HG03108 (cell line): Measurements from ENCODE around the gene DGKI.

Experiments used
- ATAC-seq: cut with Tn5 transposase; IDR thresholded peaks from one replicate; pipeline ENCODE4 v1.9.1; 2021; ENCODE audit warnings: moderate library complexity; ENCODE audit not compliant: unreplicated experiment

Gene DGKI

DNA sequence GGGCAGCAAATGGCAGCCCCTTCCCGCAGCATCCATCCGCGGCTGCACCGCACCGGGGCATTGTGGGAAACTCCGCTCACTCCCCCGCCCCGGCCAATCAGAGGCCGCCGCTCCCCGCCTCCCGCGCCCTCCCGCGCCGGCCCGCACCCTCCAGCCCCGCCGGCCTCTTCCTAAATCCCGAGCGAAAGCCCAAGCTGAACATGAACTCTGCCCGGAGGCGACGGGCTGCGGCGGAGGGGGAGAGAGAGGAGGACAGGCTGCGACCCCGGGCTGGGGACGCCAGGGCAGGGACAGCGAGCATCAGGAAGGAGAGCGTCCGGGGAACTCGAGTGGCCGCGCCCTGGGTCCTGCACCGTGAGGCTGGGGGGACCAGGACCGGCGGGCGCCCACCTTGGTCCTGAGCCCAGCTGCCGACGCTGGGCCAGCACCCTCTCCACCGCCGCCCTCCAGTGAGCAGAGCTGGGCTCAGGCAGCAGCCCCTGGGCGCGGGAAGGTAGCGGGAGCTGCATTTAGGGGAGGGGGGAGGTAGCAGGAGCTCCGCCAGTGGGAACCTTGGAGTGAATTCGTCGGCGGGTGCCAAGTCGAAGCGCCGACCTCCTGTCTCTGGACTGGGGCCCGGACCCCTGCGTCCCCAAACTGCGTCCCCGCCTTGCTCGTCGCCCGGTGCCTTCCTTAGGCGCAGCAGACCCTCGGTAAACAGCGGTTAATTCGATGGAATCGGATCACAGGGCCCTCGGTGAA lies at the start of gene DGKI:
DGKI (minus strand) TSS at position 148 of the 741 bp plus-strand sequence.
- ATAC-seq: no peak

DNA sequence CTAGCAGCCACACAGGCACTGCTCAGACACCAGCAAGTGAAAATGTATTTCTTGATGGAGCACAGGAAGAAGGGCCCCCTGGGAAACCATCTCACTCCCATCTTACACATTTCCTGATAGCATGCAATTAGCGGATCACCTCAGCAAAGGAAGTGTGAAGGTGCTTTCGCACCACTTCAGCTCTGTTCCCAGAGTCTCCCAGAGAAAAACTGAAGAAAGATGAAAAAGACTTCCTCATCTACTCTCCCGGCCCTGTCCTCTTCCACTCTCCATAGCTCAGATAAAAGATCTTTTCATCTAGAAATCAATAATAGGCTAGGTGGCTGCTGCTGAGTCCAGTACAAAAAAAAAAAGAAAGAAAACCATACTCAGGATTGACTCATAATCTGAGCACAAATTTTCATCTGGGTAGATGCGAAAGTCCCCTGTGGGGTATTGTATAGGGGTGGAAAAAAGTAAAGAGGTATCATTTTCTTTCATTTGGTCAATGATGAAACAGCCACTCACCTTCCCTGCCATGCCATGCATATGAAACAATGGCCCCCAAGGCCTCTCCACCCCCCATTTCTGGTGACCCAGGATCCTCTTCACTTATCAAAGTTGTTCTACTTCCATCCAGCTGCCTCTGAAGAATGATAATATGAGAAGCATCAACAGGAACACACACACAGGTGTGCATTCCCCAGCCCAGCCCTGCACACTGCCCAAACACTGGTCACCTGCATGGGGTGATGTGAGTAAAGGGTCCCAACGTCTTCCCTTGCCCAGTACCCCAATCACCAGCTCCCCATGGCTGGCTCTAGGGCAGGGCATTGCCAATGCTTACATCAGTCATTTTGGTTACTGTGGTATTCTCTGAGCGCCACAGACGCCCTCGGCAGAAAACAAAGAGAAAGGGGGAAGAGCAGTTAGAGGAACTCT lies 48.8 kb upstream of the DGKI start:
- ATAC-seq: peak; percentile 68

DNA sequence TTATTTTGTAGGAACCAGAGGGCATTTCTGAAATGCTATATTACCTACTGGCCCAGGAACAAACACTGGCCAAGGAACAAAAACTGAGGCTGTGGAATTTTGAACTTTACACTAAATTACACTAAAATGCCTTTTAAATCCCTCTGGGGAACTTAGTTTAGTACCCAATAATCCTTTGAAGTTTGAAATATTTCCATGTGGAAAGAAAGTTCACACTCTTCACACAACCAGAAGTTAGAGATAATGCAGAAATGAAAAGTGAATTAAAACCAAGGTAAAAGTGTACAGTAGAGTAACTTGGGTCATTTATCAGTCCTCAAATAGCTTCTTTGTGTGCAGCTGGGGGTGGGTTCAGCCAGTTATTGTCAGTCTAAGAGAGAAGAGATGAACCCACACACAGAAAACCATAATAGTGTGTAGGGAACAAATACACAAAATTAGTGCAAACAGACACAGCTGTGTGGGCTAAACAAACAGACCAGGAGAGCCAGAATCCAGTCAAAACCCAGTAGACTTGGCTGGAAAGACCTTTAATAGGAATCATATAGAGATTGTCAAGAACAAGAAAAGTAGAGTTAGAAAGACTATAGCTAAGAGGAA lies 46.5 kb upstream of the DGKI start:
- no peak for ATAC-seq

DNA sequence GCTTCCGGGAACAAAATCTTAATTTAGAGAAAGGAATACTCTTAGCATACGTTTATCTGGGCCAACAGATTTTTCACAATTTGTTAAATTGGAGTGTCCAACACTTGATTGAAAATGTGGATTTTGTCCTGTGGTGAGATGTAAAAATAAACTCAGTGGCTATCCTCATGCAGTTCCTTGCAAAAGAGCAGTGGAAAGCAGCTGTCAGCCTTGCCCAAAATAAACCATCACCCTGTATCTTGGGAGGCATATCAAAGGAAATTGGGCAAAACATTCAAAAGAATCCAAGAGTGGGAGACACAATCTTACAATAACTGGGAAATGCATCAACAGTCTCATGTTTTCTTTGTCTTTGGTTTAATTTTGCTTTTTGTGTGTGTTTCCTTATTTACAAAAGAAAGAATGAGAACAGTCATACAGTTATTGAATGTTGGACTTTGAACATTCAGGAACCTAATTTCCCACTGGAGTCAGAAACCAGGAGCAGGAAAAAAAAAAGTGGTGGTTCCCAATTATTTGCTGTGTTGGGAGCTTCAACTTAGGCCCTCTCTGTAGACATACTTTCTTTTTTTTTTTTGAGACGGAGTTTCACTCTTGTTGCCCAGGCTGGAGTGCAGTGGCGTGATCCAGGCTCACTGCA lies 44.4 kb upstream of the DGKI start:
- ATAC-seq: no peak

DNA sequence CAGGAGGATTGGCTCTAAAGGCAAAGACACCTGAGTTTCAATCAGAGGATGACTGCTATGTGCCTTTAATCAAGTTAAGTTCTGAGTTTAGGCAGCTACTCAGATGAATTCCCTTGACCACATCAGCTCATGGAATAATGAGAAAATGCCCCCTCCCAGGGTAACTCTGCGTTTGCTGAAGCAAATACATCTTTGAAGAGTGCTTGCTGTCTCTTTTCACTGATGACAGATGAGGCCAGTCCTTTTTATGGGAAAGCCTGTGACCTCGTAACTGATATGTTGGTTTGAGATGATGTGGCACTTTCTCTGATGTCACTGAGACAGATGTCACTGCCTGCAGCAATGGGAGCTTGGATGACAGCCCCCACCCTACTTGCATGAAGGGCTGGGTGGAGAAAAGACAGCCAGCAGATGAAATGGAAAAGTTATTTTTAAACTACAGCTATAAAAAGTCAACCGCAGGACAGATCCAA lies 43.7 kb upstream of the DGKI start:
- no peak for ATAC-seq

DNA sequence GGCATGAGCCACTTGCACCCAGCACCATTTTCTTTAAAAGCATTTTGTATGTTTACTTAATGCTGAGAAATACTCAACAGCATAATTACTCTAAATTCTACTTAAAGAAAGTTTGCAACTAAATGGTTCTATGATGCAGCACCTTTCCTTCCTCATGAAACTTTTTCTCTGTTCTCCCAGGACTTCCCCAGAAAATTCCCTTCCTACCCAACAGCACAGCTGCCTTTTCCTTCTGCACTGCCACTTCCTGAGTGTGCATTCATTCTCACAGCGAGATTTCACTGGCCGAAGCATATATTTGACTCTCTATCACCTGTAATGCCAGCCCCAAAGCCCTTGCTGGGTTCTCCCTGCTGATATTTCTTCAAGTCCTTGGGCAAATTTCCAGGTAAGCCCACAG lies 41.5 kb upstream of the DGKI start:
- no peak for ATAC-seq

DNA sequence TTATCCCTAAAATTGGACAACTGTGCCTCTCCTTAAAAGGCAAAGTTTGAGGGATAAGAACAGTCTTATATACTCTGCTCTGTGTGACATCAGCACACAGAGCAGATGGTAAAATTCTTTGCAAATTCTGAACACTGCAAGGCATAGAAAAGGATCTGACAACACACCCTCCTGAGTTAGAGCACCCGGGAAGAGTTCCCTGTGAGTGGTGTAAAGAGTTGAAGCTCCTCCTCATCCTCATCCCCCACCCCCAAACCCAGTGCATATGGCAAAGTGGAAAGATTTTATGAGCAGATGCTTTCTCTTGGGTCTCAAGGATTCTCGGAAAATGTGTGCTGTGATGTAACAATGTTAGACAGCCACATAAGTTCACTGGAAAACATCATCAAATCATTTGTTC lies 40.0 kb upstream of the DGKI start:
- ATAC-seq: no peak

DNA sequence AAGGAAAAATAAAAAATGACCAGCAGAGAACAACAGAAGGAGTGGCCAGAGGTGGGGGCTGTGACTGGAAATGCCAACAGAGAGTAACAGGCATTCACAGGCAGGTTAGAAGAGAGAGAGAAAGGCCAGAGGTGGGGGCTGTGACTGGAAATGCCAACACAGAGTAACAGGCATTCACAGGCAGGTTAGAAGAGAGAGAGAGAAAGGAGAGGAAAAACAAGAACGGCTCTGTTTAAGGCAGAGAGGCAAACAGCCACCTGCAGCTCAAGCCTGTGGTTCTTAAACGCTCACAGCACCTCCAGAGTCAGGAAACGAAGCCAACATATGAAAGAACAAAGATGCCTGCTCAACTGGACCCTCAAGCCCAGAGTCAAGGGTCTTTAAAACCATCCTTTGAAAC lies 39.5 kb upstream of the DGKI start:
- ATAC-seq: no peak

DNA sequence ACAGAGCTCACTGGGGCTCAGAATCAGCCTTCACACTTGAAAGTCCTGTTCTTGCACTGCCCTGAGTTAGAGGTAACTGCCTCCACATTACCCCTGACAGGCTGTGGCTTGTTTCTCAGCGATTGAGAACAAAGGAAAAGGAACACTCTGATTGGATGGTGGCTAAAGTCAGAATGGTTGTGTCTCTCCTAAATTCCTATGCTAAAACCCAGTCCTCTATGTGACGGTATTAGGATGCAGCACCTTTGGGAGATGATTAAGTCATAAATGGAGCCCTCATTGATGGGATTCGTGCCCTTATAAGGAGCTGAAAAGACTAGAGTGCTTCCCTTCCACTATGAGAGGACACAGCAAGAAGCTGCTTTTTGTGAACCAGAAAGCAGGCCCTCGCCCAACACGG lies 38.9 kb upstream of the DGKI start:
- ATAC-seq: no peak

DNA sequence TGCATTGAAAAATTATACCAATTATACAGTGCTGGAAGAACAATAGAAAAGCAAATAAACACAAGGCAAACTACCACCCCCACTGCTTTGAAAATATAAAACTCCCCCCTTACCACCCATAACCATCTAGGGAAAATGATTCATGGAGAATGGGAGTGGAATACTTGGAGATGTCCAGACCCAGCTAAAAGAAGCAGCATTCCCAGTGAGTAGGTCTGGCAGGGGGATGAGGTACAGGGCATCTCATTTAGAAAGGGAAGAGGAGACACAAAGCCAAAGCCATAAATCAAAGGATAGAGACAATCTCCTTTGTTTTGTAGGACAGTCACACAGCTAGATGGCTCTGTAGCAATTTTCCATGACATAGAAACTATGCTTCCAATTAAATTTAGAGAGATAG lies 36.0 kb upstream of the DGKI start:
- no peak for ATAC-seq

DNA sequence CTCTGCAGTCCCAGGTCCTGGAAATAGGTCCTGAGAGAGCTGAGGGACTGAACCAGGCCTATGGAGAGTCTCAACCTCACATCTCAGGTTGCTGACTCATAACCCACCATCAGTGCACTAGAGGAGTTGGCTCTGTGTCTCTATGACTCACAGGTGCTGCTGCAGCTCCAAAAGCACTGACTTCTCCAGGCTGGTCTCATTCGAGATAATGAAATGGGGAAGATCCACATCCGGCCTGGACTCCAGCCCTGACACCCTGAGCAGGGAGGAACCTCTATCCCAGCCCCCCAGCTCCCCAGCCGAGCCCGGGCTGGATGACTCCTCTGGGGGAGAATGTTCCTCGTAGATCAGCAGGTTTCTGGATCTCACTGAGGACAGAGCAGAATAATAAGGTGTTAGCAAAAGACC lies 35.5 kb upstream of the DGKI start:
- ATAC-seq: peak; percentile 85

DNA sequence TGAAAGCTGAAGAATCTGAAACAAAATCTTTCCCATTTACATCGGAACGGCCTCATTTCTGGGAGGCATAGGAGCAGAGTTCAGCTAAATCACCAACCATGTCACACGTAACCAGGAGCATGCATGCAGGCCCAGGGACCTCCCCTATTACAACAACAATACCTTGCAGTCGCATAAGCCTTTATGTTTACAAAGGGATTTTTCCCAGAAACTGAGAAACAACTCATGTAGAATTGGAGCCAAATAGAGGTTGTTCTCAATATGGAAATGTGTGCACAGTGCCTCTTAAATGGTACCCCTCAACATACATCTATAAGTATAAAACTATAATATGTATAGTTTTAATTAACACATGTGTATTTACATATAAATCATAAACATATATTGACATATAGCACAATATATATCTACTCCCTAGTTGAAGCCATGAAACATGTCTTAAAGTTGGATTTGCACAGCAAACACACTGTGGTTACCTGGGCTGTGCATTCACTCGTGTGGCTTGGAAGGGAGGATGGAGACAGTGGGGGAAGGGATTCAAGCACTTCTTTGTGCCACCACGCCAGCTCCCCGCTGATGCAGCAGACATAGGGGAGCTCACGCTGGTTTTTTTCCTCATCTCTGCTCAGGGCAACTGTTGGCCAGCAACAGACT lies 35.0 kb upstream of the DGKI start:
- ATAC-seq: no peak

DNA sequence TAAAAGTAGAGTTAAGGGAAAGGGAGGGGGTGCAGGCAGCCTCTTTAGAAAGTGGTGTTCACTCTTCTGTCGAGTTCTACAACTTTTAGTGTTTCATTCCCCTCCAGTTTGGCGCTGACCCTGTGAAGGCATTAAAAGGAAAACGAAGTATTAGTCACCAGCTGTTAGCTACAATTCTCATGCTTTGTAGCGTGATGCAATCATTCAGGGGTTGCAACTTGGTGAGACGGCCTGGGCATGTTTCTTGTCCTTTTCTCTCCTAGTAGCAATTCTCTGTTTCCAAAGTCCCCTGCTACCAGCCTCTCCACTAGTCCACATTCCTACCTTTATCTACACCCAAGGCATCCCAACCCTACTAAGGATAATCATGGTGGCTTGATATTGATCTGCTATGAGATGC lies 33.7 kb upstream of the DGKI start:
- ATAC-seq: no peak

DNA sequence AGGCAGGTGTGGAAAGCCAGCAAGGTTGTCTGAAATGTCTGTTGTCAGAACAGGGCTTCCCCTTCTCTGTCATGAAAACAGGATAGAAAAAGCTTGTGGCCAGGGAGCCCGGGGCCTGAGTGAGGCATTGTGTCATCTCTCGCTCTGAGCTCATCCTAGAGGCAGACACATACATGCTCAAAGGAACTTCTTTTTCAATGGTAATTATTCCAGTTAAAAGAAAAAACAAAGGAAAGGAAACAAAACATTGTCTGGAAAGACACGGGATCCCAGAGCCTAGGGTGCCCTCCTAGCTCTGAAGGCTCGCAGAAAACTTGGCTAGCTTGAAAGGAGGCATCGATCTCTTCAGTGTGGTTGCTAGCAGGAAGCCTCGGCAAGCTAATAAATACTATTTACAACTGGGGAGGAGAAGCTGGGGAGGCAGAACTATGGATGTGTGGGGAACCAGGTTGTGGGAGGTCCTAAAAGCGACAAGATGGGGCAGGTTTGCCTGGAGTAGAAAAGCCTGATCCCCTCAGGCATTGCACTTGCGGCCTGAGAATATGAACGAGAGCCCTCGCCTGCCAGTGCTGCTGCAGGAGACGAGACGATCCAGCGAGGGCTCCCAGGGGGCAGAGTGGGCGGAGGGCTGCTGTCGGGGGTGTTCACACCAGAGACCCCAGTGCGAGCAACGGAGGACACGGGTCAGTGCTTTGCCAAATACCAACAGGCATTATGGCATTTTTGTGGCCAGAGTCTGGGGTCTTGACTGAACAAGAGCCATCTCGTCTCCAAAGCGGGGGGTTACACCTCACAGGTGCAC lies 32.8 kb upstream of the DGKI start:
- ATAC-seq: no peak

DNA sequence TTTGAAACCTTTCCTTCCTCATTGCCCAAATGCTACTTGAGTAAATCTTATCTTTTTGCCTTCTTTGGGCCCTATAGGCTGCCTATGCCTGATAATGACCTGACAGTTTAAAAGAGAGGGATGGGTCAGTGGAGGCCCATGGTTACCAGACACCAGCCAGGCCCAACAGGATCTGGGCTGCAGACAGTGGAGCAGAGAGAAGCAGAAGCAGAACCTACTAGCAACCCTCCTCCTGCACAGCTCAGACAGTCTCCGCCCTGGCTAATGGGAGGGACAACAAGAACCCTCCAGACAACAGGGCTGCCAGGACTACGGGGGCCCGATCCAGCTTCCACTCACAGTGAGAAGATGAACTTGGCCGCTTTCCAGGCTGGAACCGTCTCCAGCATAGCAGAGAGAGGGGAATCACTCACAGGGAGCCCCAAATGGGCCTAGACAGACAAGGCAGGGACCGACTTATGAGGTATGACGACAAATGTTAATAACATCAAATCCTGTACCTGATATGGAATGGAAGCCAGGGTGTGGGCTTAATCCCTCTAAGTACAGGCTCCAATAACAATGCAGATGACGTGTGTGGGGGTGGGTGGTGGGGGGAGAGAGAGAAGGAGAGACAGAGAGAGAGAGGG lies 31.7 kb upstream of the DGKI start:
- ATAC-seq: no peak

DNA sequence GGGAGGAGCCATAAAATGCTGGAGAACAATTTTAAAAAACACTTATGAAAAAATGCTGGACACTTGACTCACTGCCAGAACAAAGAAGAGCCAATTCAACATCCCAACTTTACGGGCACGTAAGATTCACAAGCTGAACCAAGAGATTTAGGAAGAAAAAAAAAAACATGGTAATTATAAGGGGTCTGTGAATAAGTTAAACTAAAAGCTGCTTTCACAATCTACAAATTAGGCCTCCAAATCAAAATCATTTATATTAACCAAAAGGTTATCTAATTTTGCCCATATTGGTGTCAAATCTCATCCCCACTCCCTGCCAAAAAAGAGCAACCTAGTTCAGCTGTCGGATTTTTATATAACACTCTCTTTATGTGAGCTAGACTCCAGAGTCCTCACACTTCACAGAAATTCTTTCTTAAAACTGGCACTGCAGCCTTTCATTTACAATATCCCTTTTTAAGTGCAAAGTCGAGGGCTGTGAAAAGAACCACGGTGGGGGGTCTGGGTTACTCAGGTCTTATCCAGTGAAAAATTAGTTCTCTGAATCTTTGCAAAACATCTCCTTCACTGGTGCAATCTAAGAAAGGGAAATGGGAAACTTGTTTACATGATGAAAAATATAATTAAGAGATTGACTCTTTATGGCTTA lies 30.4 kb upstream of the DGKI start:
- ATAC-seq: no peak

DNA sequence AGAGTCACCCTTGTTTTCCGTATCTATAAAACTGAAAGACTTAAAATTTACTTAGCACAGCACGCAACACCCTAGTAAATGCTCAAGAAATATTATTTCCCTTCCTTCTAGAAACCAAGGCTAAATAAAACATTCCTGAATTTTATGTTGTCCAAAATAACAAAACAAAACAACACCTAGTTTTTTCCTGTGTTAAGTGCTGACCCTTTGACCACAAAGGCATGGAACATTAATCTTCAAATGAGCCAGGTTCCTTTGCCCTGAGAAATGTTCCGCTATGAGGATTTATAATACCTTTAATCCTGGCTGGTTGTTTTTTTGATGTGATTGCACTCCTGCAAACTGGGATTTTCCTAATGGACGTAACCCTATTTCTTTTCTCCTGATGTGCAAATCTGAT lies 29.0 kb upstream of the DGKI start:
- no peak for ATAC-seq

DNA sequence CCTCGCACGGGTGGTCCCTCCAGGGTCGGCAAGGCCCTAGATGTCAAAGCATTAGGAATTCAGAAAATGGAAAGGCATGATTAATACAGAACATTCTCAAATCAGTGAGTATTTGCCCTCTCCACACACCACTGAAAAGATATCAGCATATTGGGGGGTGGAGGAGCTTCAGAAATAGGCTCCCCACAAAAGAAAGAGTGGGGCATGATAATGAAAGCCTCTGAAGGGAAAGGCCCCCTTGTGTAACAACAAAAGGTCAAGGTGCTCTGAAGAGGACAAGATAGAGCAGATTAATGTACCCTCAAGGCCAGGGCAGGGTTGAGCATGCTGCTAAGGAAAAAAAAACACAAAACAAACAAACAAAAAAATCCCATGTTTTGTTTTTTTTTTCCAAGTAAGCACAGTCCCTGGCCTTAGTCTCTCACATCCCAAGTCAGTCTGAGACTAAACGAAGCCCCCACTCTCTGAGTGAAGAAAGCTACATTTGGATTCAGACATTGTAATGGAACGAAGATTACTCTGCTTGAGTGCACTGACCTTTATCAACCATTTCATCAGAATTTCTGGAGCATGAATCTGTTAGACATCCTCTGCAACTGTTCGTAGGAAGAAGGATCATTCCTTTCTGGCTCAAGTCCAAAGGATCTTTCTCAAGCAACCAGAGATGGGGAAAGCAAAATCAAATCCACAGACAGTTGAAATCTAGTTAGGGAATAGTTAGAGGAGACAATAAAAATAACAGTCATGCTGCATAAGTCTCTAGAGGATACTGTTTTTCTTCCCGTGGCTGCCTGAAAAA lies 27.4 kb upstream of the DGKI start:
- ATAC-seq: no peak
